Mesendoderm (in vitro differentiated cells): ENCODE results near the gene IGSF23.
A peak's percentile ranks its signal among the peaks of the same experiment; 100 is the strongest.

Experiments
- DNase-seq: peaks from one replicate; pipeline ENCODE4 v3.0.0; 2013
- H2AK5ac ChIP-seq: 2 replicates; pipeline ENCODE4 v1.6.1; 2013; ENCODE audit warnings: low read length, inconsistent platforms
- H2BK120ac ChIP-seq: 2 replicates; pipeline ENCODE4 v1.6.1; 2013; ENCODE audit warnings: low read depth, mild to moderate bottlenecking, low read length, moderate library complexity, mixed read lengths
- H2BK15ac ChIP-seq: replicated peaks from 2 replicates; pipeline ENCODE4 v1.6.1; 2013; ENCODE audit warnings: low read depth, mild to moderate bottlenecking, moderate library complexity
- H2BK5ac ChIP-seq: 2 replicates; pipeline ENCODE4 v1.6.1; 2013; ENCODE audit warnings: low read length, inconsistent platforms
- H3K18ac ChIP-seq: 2 replicates; pipeline ENCODE4 v1.6.1; 2013; ENCODE audit warnings: mild to moderate bottlenecking, low read length, mixed read lengths
- H3K23ac ChIP-seq: one replicate; pipeline ENCODE4 v1.6.1; 2013; ENCODE audit warnings: low read length
- H3K27ac ChIP-seq: 2 replicates; pipeline ENCODE4 v1.5.1; 2013; ENCODE audit warnings: low read depth, mild to moderate bottlenecking, inconsistent platforms, low read length, moderate library complexity
- H3K27me3 ChIP-seq: 2 replicates; pipeline ENCODE4 v1.6.1; 2013; ENCODE audit warnings: low read length, control low read depth, mild to moderate bottlenecking, inconsistent platforms; ENCODE audit not compliant: insufficient read depth, poor library complexity
- H3K36me3 ChIP-seq: 2 replicates; pipeline ENCODE4 v1.6.1; 2013; ENCODE audit warnings: low read length, inconsistent platforms; ENCODE audit not compliant: control insufficient read depth, insufficient read depth
- H3K4ac ChIP-seq: one replicate; pipeline ENCODE4 v1.6.1; 2013; ENCODE audit warnings: low read depth, mild to moderate bottlenecking, low read length, moderate library complexity
- H3K4me1 ChIP-seq: 2 replicates; pipeline ENCODE4 v1.6.1; 2013; ENCODE audit warnings: low read depth, low read length, inconsistent platforms; ENCODE audit not compliant: control insufficient read depth
- H3K4me2 ChIP-seq: 2 replicates; pipeline ENCODE4 v1.6.1; 2013; ENCODE audit warnings: low read length
- H3K4me3 ChIP-seq: 2 replicates; pipeline ENCODE4 v1.5.1; 2013; ENCODE audit warnings: mild to moderate bottlenecking, low read length
- H3K56ac ChIP-seq: one replicate; pipeline ENCODE4 v1.6.1; 2013; ENCODE audit warnings: low read length
- H3K79me1 ChIP-seq: 2 replicates; pipeline ENCODE4 v1.6.1; 2013; ENCODE audit warnings: low read length, inconsistent platforms
- H3K79me2 ChIP-seq: 2 replicates; pipeline ENCODE4 v1.6.1; 2013; ENCODE audit warnings: mild to moderate bottlenecking, low read length; ENCODE audit not compliant: control insufficient read depth, insufficient read depth
- H3K9ac ChIP-seq: 2 replicates; pipeline ENCODE4 v1.6.1; 2013; ENCODE audit warnings: low read length, inconsistent platforms
- H4K5ac ChIP-seq: one replicate; pipeline ENCODE4 v1.6.1; 2013; ENCODE audit warnings: low read length
- H4K8ac ChIP-seq: one replicate; pipeline ENCODE4 v1.6.1; 2013; ENCODE audit warnings: low read depth, mild to moderate bottlenecking, control low read depth, low read length, moderate library complexity
- WGBS: extraction: QIAGEN DNeasy Blood & Tissue Kit; methylation state at CpG from one replicate; pipeline ENCODE4 v1.1.7; 2013; ENCODE audit warnings: low lambda C conversion rate, missing lambda C conversion rate; ENCODE audit not compliant: insufficient coverage; ENCODE audit errors: extremely low coverage; 5-methylcytosine and 5-hydroxymethylcytosine counted together

Gene IGSF23

GRCh38 chr19:44575116-44575700, 38.2 kb upstream of the IGSF23 start:
- WGBS: no CpG with 5 or more reads among the region's 11 CpGs
- no peak overlapping the region for H3K23ac ChIP-seq

DNA sequence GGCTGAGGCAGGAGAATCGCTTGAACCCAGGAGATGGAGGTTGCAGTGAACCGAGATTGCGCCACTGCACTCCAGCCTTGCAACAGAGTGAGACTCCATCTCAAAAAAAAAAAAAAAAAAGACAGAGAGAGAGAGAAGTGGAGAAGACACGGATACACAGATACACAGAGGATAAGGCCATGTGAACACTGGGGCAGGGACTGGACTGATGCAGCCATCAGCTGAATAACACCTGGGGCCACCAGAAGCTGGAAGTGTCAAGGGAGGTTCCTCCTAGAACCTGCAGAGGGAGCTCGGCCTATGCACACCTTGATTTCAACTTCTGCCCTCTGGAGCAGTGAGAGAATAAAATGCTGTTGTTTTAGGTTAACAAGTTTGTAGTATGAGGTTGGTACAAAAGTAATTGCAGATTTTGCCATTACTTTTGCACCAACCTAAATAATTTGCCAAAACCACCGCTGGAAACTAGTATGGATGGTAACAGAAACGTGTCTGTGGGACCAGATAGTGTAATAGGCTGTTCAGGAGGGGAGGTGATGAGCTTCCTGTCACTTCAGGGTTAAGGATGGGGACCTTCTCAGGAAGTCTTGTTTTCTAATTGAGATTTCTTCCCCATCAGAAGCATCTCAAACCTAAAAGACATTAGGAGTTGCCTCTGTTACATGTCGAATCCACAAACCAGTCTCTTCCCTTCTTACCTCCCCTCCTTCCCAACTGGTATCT, 36.4 kb upstream of the IGSF23 start:
- Histone ChIP-seq H3K4me1 (no peaks in the 10 kb centered on the region), H3K27ac (no peak overlapping the region), H3K4me3 (no peak overlapping the region), H3K36me3 (no peaks in the 10 kb centered on the region), H3K9ac (no peak overlapping the region), H2BK5ac (no peak overlapping the region), H3K79me2 (no peaks in the 10 kb centered on the region), H2BK15ac (no peak overlapping the region), H3K79me1 (no peaks in the 10 kb centered on the region), H3K4ac (no peak overlapping the region), H3K23ac (no peak overlapping the region), H3K4me2 (no peak overlapping the region), H2AK5ac (no peak overlapping the region), H2BK120ac (no peak overlapping the region), H3K56ac (no peak overlapping the region), H3K18ac (no peak overlapping the region), H4K5ac (no peak overlapping the region), H4K8ac (no peak overlapping the region), H3K27me3 (no peaks in the 10 kb centered on the region)
- no CpG with 5 or more reads among the region's 8 CpGs for WGBS
- peak; percentile 75 for DNase-seq

More at GRCh38 chr19:44575116-44575700, 38.2 kb upstream of the IGSF23 start:
- H3K4me2 ChIP-seq: no peak overlapping the region
- H3K27ac ChIP-seq: no peak overlapping the region
- no peaks in the 10 kb centered on the region for H3K27me3 ChIP-seq
- H3K18ac ChIP-seq: no peak overlapping the region
- peak overlapping the region; percentile 3 for H3K56ac ChIP-seq
- no peak overlapping the region for H4K8ac ChIP-seq
- H3K4me3 ChIP-seq: no peak overlapping the region
- no peak overlapping the region for H2BK15ac ChIP-seq
- H4K5ac ChIP-seq: no peak overlapping the region
- H2BK5ac ChIP-seq: peak overlapping the region; percentile 69
- no peaks in the 10 kb centered on the region for H3K4me1 ChIP-seq
- H2AK5ac ChIP-seq: no peak overlapping the region
- H3K4ac ChIP-seq: no peak overlapping the region
- H3K79me2 ChIP-seq: no peaks in the 10 kb centered on the region
- DNase-seq: peak; percentile 85
- H3K9ac ChIP-seq: no peak overlapping the region
- no peak overlapping the region for H2BK120ac ChIP-seq
- H3K36me3 ChIP-seq: no peaks in the 10 kb centered on the region
- H3K79me1 ChIP-seq: no peaks in the 10 kb centered on the region

- no peak overlapping the region for H4K8ac ChIP-seq
- no peak overlapping the region for H4K5ac ChIP-seq
- H3K79me1 ChIP-seq: no peaks in the 10 kb centered on the region
- no peak for DNase-seq
- H2AK5ac ChIP-seq: no peak overlapping the region
- H3K4me2 ChIP-seq: no peak overlapping the region
- no peak overlapping the region for H2BK120ac ChIP-seq
- H3K23ac ChIP-seq: no peak overlapping the region
- H3K18ac ChIP-seq: no peak overlapping the region
- no peaks in the 10 kb centered on the region for H3K27me3 ChIP-seq
- H3K4ac ChIP-seq: no peak overlapping the region
- no peak overlapping the region for H2BK5ac ChIP-seq
- H3K79me2 ChIP-seq: no peaks in the 10 kb centered on the region
- no CpG with 5 or more reads among the region's 1 CpG for WGBS
- no peak overlapping the region for H2BK15ac ChIP-seq
- no peaks in the 10 kb centered on the region for H3K4me1 ChIP-seq
- H3K36me3 ChIP-seq: no peaks in the 10 kb centered on the region
- no peak overlapping the region for H3K9ac ChIP-seq
- H3K56ac ChIP-seq: no peak overlapping the region
- no peak overlapping the region for H3K4me3 ChIP-seq
- H3K27ac ChIP-seq: no peak overlapping the region
Measured at GRCh38 chr19:44577566-44577874, 35.8 kb upstream of the IGSF23 start.

DNA sequence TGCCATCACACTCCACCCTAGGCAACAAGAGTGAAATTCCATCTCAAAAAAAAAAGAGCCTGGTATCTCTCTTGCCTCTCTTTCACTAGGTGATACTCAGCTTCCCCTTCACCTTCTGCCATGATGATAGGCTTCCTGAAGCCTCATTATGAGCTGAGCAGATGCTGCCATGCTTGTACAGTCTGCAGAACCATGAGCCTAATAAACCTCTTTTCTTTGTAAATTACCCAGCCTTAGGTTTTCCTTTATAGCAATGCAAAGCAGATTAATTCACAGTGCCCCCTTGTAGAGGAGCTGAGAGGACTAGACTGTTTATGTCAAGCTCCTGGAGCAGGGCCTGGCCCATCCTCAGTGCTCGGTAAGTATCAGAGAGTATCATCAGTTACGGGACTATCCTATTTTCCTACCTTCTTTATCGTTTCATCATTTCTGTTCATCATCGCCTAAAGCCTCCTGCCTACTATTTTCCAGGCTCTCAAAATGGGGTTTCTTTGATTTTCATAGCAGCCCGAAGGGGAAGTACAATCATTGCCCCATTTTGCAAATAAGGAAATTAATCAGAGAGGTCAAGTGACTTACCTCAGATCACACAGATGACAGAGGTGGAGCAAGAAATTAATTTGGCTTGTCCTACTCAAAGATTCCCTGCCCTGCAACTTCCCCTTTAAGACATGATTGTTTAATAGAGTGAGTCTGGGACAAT, 33.5 kb upstream of the IGSF23 start:
- no peak overlapping the region for H3K56ac ChIP-seq
- H3K18ac ChIP-seq: no peak overlapping the region
- WGBS: no CpG with 5 or more reads among the region's 5 CpGs
- no peak overlapping the region for H3K9ac ChIP-seq
- no peak overlapping the region for H3K4ac ChIP-seq
- no peaks in the 10 kb centered on the region for H3K27me3 ChIP-seq
- H3K4me2 ChIP-seq: no peak overlapping the region
- H3K4me3 ChIP-seq: no peak overlapping the region
- no peaks in the 10 kb centered on the region for H3K79me2 ChIP-seq
- no peak overlapping the region for H3K23ac ChIP-seq
- no peak overlapping the region for H2AK5ac ChIP-seq
- H4K8ac ChIP-seq: no peak overlapping the region
- H2BK120ac ChIP-seq: no peak overlapping the region
- no peak overlapping the region for H2BK5ac ChIP-seq
- no peak overlapping the region for H3K27ac ChIP-seq
- DNase-seq: no peak
- no peaks in the 10 kb centered on the region for H3K4me1 ChIP-seq
- H4K5ac ChIP-seq: no peak overlapping the region
- H2BK15ac ChIP-seq: no peak overlapping the region
- H3K36me3 ChIP-seq: no peaks in the 10 kb centered on the region
- no peaks in the 10 kb centered on the region for H3K79me1 ChIP-seq

DNA sequence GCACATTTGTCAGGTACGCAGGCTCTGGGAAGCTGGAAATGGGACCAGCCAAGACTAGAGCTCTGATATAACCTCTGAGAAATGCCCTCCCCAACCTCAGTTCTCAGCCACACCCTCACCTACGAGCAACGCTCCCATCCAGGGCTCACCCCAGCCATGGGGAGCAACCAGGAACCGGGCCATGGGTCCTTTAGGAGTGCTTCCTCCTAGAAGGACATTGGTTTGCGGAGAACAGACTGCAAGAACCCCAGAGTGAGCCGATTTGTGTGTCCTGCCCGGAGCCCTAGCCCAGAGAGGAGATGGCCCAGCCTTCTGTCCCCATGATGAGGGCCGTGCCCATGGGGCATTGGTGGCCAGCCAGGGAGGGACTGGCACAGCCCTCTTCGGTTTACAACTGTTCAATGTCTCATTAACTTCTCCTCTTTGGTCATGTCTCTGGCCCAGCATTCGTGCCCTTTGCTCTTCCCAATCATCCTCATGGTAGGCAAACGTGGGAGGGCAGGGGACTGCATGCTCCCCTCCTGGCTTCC, 32.9 kb upstream of the IGSF23 start:
- Histone ChIP-seq H3K27ac (no peak overlapping the region), H2BK120ac (no peak overlapping the region), H3K4me1 (no peaks in the 10 kb centered on the region), H2BK5ac (no peak overlapping the region), H3K36me3 (no peaks in the 10 kb centered on the region), H4K5ac (no peak overlapping the region), H4K8ac (no peak overlapping the region), H3K27me3 (no peaks in the 10 kb centered on the region), H3K79me2 (no peaks in the 10 kb centered on the region), H3K4ac (no peak overlapping the region), H3K9ac (no peak overlapping the region), H3K4me3 (no peak overlapping the region), H3K79me1 (no peaks in the 10 kb centered on the region), H2BK15ac (no peak overlapping the region), H3K4me2 (no peak overlapping the region), H3K56ac (no peak overlapping the region), H3K18ac (no peak overlapping the region), H2AK5ac (no peak overlapping the region), H3K23ac (no peak overlapping the region)
- no peak for DNase-seq
- no CpG with 5 or more reads among the region's 11 CpGs for WGBS
